GM12892 (cell line): ENCODE data around the gene SLC7A10.
"Not testable (repeated sequence)": the region's sequence is repeated elsewhere in the genome, so short reads cannot be mapped to it uniquely, and the experiment has no call there.

Experiments used
- DNase-seq: peaks from one replicate; pipeline ENCODE4 v3.0.0; 2011; ENCODE audit not compliant: insufficient read length
- FAIRE-seq: peaks from 2 replicates; lab custom pipeline; 2011; peaks lifted over from hg19 to GRCh38; lab: Jason Lieb, UNC
- POLR2A ChIP-seq: IDR thresholded peaks from 2 replicates; pipeline ENCODE4 v1.6.1; 2011; ENCODE audit warnings: low read depth, low read length, control low read depth
- POLR2AphosphoS5 ChIP-seq: IDR thresholded peaks from 2 replicates; pipeline ENCODE4 v1.6.1; 2011; ENCODE audit warnings: low read depth, low read length, control low read depth
- TAF1 ChIP-seq: IDR thresholded peaks from 2 replicates; pipeline ENCODE4 v1.6.1; 2011; ENCODE audit warnings: low read depth, mild to moderate bottlenecking, control low read depth, low read length, borderline replicate concordance

SLC7A10 gene

DNA sequence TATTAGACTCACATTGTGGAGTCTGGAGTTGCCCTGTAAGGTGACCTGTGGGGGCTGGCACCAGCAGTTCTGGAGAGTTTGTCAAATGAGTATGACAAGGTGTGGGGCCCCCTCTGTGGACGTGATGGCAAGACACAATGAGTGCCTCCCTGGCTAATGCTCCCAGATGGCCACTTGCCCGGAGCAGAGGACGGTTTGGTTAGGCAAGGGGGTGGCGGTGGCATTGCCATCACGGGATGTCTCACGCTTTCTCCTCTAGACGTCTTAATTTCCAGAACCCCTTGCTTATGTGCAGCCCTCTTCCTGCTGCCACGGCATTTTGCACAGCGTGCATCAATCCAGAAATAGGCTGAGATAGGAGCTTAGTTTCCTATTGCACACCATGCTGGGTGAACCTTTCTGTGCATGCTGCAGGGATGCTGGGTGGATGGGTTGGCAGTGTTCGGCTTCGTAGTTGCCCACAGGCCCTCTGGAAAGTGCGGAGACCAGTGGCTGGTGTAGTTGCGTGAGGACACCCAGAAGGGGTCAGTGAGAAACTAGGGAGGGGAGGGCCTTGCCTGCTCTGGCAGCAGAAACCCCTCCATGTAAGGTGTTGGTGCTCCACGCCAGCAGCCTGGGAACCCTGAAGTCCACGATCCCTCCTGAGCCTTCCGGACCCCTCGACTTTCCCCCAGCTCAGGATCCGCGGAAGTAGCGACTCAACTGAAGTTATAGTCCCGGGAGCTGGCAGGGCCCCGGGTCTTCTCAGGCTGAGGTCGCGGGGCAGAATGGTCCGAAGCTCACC, 49.6 kb downstream of the SLC7A10 start:
- TF ChIP-seq POLR2A (no peak), POLR2AphosphoS5 (0 out of 2 replicates have a peak, but pooled peaks have one; percentile 12), TAF1 (no peak)
- no peak for DNase-seq
- no peak for FAIRE-seq

DNA sequence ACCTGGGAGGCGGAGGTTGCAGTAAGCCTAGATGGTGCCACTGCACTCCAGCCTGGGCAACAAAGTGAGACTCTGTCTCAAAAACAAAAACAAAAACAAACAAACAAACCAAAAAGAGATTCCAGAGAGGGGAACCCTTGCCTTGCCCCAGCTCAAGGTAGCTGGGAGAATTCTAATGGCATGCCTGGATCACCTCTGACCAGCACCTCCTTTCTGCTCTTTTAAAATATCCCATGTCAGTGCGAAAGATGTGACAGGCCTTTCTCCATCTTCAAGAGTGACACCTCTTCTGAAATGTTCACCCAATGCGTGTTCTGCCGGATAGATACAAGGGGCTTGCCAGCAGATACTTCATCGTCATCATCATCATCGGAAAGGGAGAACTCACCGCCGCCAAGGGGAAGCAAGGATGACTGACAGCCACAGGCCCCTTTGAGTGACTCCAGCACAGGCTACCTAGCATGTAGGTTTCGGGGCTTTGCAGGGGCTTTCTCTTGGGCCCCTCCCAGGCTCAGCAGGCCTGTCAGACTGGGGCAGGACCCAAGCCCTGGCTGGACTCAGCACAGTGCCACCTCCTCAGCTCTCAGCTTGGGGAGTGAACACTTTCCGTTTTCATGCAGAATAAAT, 50.4 kb downstream of the SLC7A10 start:
- no peak for FAIRE-seq
- DNase-seq: no peak
- TF ChIP-seq TAF1: no peak
- TF ChIP-seq POLR2AphosphoS5: no peak
- no peak for TF ChIP-seq POLR2A

DNA sequence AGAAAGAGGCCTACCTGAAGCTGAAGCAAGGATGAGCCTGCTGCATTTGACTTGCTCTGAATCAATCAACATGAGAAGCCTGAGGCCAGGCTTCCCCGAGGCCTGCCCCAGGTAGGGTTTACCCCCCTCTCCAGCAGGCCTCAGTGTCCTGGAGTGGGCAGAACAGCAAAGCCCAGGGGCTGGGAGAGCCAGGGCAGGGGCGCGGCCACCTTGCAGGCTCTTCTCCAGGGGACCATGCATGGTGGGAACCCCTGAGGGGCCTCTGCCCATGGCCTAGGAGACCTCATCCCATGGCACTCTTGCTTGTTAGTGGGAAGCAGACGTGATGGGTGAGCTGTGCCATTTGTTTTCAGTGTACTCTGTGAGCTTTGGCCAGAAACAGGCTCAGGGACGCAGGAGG, 51.5 kb downstream of the SLC7A10 start:
- DNase-seq (no peak), FAIRE-seq (no peak)
- no peak for TF ChIP-seq TAF1
- TF ChIP-seq POLR2AphosphoS5: no peak
- TF ChIP-seq POLR2A: no peak

DNA sequence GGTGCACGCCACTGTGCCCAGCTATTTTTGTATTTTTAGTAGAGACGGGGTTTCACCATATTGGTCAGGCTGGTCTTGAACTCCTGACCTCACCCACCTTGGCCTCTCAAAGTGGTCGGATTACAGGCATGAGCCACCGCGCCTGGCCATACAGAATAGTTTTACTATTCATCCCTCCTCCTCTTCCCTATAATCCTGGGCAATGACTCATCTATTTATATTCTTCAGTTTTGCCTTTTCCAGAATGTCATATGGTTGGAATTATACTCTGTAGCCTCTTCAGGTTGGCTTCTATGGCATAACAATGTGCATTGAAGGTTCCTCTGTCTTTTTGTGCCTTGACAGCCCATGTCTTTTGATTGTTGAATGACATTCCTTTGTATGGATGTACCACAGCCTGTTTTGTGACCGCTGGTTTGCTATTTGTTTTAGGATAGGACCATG, 53.7 kb downstream of the SLC7A10 start:
- TF ChIP-seq POLR2AphosphoS5 (no peak), TAF1 (no peak)
- FAIRE-seq: no peak

DNA sequence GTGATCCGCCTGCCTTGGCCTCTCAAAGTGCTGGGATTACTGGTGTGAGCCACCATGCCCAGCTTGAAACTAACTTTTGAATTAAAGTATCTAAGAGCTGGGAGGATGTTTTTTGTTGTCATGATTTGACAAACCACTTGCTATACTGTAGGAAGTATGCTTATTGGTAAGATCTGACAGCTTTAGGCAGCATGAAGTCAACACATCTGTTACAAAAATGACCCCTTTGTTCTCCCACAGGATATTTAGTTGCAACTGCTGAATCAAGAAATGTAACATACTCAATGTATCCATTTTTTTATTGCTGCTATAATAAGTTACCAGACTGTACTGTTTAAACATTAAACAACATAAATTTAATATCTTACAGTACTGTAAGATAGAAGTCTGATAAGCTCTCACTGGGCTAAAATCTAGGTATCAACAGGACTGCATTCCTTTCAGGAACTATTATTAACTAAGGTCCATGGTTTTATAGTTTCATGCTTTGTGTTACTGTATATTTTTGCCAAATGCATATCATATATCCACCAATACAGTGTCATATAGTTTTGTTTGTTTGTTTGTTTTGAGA, 54.3 kb downstream of the SLC7A10 start:
- FAIRE-seq (no peak), DNase-seq (no peak)
- TF ChIP-seq POLR2AphosphoS5: no peak
- TF ChIP-seq POLR2A: no peak
- no peak for TF ChIP-seq TAF1

More for the DNA sequence above, 53.7 kb downstream of the SLC7A10 start:
- no peak for DNase-seq

DNA sequence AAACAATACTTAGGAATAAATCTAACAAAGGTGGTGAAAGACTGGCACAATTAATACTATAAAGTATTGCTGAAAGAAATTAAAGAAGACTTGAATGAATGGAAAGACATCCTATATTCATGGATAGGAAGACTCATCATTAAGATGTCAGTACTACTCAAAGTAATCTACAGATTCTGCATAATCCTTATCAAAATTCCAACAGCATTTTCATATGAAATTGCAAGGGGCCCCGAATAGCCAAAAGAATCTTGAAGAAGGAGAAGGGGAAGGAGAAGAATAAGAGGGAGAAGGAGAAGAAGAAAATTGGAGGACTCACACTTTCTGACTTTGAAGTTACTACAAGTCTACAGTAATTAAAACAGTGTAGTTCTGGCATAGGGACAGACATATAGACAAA, 57.1 kb downstream of the SLC7A10 start:
- FAIRE-seq (no peak), DNase-seq (no peak)
- TF ChIP-seq POLR2AphosphoS5 (no peak), TAF1 (no peak), POLR2A (no peak)

DNA sequence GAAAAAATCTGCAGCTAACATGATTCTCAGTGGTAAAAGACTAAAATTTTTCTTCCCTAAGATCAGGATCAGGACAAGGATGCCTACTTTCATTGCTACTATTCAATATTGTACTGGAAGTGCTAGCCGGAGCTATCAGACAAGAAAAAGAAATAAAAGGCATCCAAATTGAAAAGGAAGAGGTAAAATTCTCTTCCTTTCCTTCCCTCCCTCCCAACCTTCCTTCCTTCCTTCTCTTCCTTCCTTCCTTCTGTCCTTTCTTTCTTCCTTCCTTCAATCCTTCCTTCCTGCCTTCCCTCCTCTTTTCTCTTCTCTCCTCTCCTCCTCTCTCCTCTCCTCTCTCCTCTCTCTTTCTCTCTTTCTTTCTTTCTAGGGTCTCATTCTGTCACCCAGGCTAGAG, 58.2 kb downstream of the SLC7A10 start:
- no peak for DNase-seq
- no peak for FAIRE-seq
- TF ChIP-seq TAF1: no peak
- no peak for TF ChIP-seq POLR2A
- TF ChIP-seq POLR2AphosphoS5: no peak

DNA sequence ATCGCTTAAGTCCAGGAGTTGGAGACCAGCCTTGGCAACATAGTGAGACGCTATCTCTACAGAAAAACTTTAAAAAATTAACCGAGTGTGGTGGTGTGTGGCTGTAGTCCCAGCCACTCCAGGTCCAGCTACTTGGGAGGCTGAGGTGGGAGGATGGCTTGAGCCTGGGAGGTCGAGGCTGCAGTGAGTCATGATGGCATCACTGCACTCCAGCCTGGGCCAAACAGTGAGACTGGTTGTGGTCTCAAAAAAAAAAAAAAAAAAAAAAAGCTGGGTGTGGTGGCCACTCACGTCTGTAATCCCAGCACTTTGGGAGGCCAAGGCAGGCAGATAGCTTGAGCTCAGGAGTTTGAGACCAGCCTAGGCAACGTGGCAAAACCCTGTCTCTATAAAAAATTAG, 59.6 kb downstream of the SLC7A10 start:
- FAIRE-seq: not testable (repeated sequence)

DNA sequence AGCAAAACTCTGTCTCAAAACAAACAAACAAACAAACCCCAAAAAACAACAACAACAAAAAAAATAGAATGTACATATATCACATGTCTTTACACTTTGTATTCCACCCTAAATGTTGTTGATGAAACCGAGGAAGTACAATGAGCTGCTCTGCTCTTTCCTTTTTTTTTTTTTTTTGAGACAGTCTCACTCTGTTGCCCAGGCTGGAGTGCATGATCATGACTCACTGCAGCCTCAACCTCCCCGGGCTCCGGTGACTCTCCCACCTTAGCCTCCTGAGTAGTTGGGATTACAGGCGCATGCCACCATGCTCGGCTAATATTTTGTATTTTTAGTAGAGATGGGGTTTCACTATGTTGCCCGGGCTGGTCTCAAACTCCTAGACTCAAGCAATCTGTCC, 62.2 kb downstream of the SLC7A10 start:
- no peak for TF ChIP-seq POLR2A
- DNase-seq: no peak
- no peak for FAIRE-seq

More for the DNA sequence above, 59.6 kb downstream of the SLC7A10 start:
- not testable (repeated sequence) for DNase-seq

DNA sequence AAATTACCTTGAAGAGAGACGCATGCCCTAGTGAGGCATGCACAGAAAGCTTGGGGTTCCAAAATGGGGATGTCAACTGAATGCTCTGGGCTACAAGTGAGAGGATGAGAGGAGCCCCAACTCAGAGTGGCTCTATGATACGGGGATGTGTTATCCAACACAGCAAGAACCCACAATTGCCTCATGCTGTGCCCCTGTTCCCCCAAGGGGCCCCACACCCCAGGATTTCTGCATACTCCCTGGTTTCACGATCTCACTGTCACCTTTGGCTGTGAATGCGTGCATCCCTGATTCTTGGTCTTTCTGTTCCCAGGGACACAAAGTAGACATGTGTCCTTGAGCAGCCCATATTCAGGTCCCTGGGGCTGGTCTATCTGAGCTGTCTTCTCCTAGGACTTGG, 64.4 kb downstream of the SLC7A10 start:
- DNase-seq (no peak), FAIRE-seq (no peak)
- no peak for TF ChIP-seq TAF1
- no peak for TF ChIP-seq POLR2A

DNA sequence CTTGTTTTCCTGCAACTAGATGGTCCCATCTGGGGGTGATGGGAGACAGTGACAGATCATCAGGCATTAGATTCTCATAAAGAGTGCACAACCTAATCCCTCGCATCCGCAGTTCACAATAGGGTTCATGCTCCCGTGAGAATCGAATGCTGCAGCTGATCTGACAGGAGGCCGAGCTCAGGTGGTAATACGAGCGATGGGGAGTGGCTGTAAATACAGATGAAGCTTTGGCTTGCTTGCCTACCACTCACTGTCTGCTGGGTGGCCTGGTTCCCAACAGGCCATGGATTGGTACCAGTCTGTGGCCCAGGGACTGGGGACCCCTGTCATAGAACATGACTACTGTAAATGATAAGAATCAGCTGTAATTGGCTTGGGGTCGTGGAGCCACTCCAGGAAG, 65.8 kb downstream of the SLC7A10 start:
- DNase-seq (no peak), FAIRE-seq (no peak)
- TF ChIP-seq POLR2AphosphoS5 (no peak), TAF1 (no peak), POLR2A (no peak)

DNA sequence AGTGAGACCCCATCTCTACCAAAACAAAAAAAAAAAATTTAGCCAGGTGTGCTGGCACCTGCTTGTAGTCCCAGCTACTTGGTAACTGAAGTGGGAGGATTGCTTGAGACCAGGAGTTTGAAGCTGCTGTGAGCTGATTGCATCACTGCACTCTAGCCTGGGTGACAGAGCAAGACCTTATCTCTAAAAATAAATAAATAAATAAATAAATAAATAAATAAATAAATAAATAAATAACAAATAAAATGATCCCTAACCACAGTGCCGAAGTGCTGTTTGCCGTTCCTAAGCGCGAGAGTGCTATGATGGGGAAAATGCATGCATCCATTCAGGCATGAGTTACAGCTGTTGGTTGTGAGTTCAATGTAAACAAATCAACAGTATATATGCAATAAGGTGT, 66.5 kb downstream of the SLC7A10 start:
- DNase-seq (no peak), FAIRE-seq (no peak)
- TF ChIP-seq POLR2A: no peak
- TF ChIP-seq POLR2AphosphoS5: no peak
